OCI-LY7 (cell line): ENCODE results near the gene NACA2. TPM values are rescaled to one million over a fixed set of nuclear protein-coding genes. Genes with fewer than 3 reads are reported as not detected.
"Not testable (repeated sequence)": the region's sequence is repeated elsewhere in the genome, so short reads cannot be mapped to it uniquely, and the experiment has no call there.

Experiments
- BruUV-seq: library from RNA; stranded (reverse); fragments of 400-500 nt; replicated peaks from 2 replicates; lab custom pipeline; 2021; lab: Mats Ljungman, UMichigan
- CTCF ChIA-PET: fragments of 300-600 bp; sonication (Branson Sonifier 250); formaldehyde crosslinking; loops from one replicate; lab custom pipeline; 2022; ENCODE audit warnings: antibody characterized with exemption; ENCODE audit not compliant: unreplicated experiment; lab: Charles Lee
- POLR2A ChIA-PET: fragments of 300-600 bp; sonication (Branson Sonifier 250); formaldehyde crosslinking; loops from one replicate; lab custom pipeline; 2022; ENCODE audit warnings: antibody characterized with exemption; lab: Charles Lee
- DNase-seq: peaks from one replicate; pipeline ENCODE4 v3.0.0-alpha.2; 2015; ENCODE audit warnings: low spot score
- H2AFZ ChIP-seq: fragments of 200-600 bp; sonication (generic), shearing (Covaris generic); 2 replicates; pipeline ENCODE4 v1.6.1; 2014; ENCODE audit warnings: mild to moderate bottlenecking, antibody characterized with exemption, low read length, moderate library complexity
- H3K27ac ChIP-seq: fragments of 200-600 bp; sonication (generic); 2 replicates; pipeline ENCODE4 v1.5.1; 2014; ENCODE audit warnings: mixed run types, low read depth, mild to moderate bottlenecking, moderate library complexity, low read length, inconsistent platforms; ENCODE audit not compliant: poor library complexity, severe bottlenecking
- H3K36me3 ChIP-seq: fragments of 200-600 bp; sonication (generic); 2 replicates; pipeline ENCODE4 v1.6.1; 2014; ENCODE audit warnings: mild to moderate bottlenecking, antibody characterized with exemption, low read length, moderate library complexity, mixed read lengths; ENCODE audit not compliant: insufficient read depth
- H3K4me1 ChIP-seq: fragments of 200-600 bp; sonication (generic); 2 replicates; pipeline ENCODE4 v1.5.1; 2014; ENCODE audit warnings: mild to moderate bottlenecking, low read length; ENCODE audit not compliant: insufficient read depth, poor library complexity, severe bottlenecking
- H3K4me2 ChIP-seq: fragments of 200-600 bp; sonication (generic); 2 replicates; pipeline ENCODE4 v1.6.1; 2014; ENCODE audit warnings: mild to moderate bottlenecking, low read length
- H3K4me3 ChIP-seq: fragments of 200-600 bp; sonication (generic); 2 replicates; pipeline ENCODE4 v1.5.1; 2014; ENCODE audit warnings: mild to moderate bottlenecking, low read depth, low read length; ENCODE audit not compliant: poor library complexity, severe bottlenecking
- H3K79me2 ChIP-seq: fragments of 200-600 bp; sonication (generic); 2 replicates; pipeline ENCODE4 v1.6.1; 2016; ENCODE audit warnings: low read depth, mild to moderate bottlenecking, low read length, moderate library complexity, mixed read lengths; ENCODE audit not compliant: insufficient read depth
- H3K9me2 ChIP-seq: fragments of 200-600 bp; sonication (generic); 2 replicates; pipeline ENCODE4 v1.6.1; 2016; ENCODE audit warnings: mild to moderate bottlenecking, low read length, mixed read lengths; ENCODE audit not compliant: insufficient read depth
- H3K9me3 ChIP-seq: fragments of 200-600 bp; sonication (generic); 2 replicates; pipeline ENCODE4 v1.6.1; 2014; ENCODE audit warnings: mild to moderate bottlenecking, mixed run types, low read length, mixed read lengths
- H4K20me1 ChIP-seq: fragments of 200-600 bp; sonication (generic); 2 replicates; pipeline ENCODE4 v1.6.1; 2014; ENCODE audit warnings: mild to moderate bottlenecking, antibody characterized with exemption, low read length, moderate library complexity, mixed read lengths; ENCODE audit not compliant: insufficient read depth
- EZH2phosphoT487 ChIP-seq: fragments of 200-600 bp; sonication (generic); IDR thresholded peaks from 2 replicates; pipeline ENCODE4 v1.6.1; 2018; ENCODE audit warnings: low read depth, borderline replicate concordance, mild to moderate bottlenecking, mixed run types, antibody characterized with exemption, low read length, moderate library complexity, mixed read lengths
- intact Hi-C: fragments of 100-400 bp; cut with micrococcal nuclease; formaldehyde crosslinking; loops from one replicate; pipeline ENCODE4 v1.10.0; 2022; ENCODE audit not compliant: unreplicated experiment
- total RNA-seq, 2 experiments: library from RNA; depleted of rRNA in 1 of 2; stranded (reverse); fragments of >200 nt in 1 of 2; shearing (Covaris generic) in 1 of 2; gene quantifications; 2 replicates each; pipeline ENCODE4 v1.2.3, GENCODE V29; 2014 to 2022
- TF ChIP-seq, protein P1 (sequence below): fragments of 200-600 bp; sonication (generic); conservative IDR thresholded peaks from 2 replicates; pipeline ENCODE4 v1.5.1; 2014; ENCODE audit warnings: mild to moderate bottlenecking, antibody characterized with exemption, low read length, moderate library complexity, mixed read lengths

The NACA2 gene
- total RNA-seq, 2 experiments from 2014 or later: not detected

- no peaks in the 10 kb centered on the region for H4K20me1 ChIP-seq
- peaks cover 11% of the 10 kb centered on the region; the same call in 1 of the 2 replicates for H3K9me3 ChIP-seq
- no peak overlapping the region for H3K4me2 ChIP-seq
- ChIA-PET POLR2A (interaction anchor here (0.5 to 0.6 kb wide), 2 partner anchors 87 to 152 kb away, joined by 3 read pairs; no protein-coding TSS in a partner anchor), CTCF (no interaction called here)
- no peak overlapping the region for H3K27ac ChIP-seq
- no TSS peak for BruUV-seq
- no peak overlapping the region for H2AFZ ChIP-seq
- no peak for DNase-seq
- H3K4me3 ChIP-seq: no peak overlapping the region
- H3K9me2 ChIP-seq: no peaks in the 10 kb centered on the region
- no peaks in the 10 kb centered on the region; the same call in 1 of the 2 replicates for H3K36me3 ChIP-seq
- H3K79me2 ChIP-seq: no peaks in the 10 kb centered on the region
- intact Hi-C loops: no loop called here
- TF ChIP-seq, protein P1, sequence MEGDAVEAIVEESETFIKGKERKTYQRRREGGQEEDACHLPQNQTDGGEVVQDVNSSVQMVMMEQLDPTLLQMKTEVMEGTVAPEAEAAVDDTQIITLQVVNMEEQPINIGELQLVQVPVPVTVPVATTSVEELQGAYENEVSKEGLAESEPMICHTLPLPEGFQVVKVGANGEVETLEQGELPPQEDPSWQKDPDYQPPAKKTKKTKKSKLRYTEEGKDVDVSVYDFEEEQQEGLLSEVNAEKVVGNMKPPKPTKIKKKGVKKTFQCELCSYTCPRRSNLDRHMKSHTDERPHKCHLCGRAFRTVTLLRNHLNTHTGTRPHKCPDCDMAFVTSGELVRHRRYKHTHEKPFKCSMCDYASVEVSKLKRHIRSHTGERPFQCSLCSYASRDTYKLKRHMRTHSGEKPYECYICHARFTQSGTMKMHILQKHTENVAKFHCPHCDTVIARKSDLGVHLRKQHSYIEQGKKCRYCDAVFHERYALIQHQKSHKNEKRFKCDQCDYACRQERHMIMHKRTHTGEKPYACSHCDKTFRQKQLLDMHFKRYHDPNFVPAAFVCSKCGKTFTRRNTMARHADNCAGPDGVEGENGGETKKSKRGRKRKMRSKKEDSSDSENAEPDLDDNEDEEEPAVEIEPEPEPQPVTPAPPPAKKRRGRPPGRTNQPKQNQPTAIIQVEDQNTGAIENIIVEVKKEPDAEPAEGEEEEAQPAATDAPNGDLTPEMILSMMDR: no peak
- no peak for TF ChIP-seq EZH2phosphoT487
- H3K4me1 ChIP-seq: peaks cover 25% of the 10 kb centered on the region
These were observed 19.4 kb downstream of the NACA2 start for GRCh38 chr17:61571624-61572023.

- TF ChIP-seq EZH2phosphoT487: no peak
- TF ChIP-seq, protein P1: no peak
- no peaks in the 10 kb centered on the region for H3K9me2 ChIP-seq
- no peak overlapping the region for H3K4me2 ChIP-seq
- H3K27ac ChIP-seq: no peak overlapping the region
- H3K9me3 ChIP-seq: peaks cover 11% of the 10 kb centered on the region; the same call in 1 of the 2 replicates
- H2AFZ ChIP-seq: no peak overlapping the region
- peaks cover 32% of the 10 kb centered on the region for H3K4me1 ChIP-seq
- no TSS peak for BruUV-seq
- no peaks in the 10 kb centered on the region for H4K20me1 ChIP-seq
- ChIA-PET CTCF (no interaction called here), POLR2A (no interaction called here)
- no peaks in the 10 kb centered on the region; the same call in 1 of the 2 replicates for H3K36me3 ChIP-seq
- intact Hi-C loops: no loop called here
- DNase-seq: peak; percentile 30
- no peaks in the 10 kb centered on the region for H3K79me2 ChIP-seq
- H3K4me3 ChIP-seq: no peak overlapping the region
These were observed 20.9 kb downstream of the NACA2 start for GRCh38 chr17:61570118-61570517.

DNA sequence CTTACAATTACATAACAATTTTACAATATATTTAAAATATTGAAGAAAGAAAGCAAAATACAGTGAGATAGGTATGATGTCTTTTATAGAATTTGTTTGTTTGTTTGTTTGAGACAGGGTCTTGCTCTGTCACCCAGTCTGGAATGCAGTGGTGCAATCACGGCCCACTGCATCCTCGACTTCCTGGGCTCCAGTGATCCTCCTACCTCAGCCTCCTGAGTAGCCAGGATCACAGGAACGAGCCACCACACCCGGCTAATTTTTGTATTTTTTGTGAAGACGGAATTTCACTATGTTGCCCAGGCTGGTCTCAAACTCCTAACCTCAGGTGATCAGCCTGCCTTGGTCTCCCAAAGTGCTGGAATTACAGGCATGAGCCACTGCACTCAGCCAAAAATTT is 21.5 kb downstream of the NACA2 start:
- peaks cover 38% of the 10 kb centered on the region for H3K4me1 ChIP-seq
- H3K4me2 ChIP-seq, H2AFZ ChIP-seq, DNase-seq, H3K27ac ChIP-seq, intact Hi-C loops, BruUV-seq, H3K79me2 ChIP-seq, CTCF ChIA-PET, H3K9me2 ChIP-seq, H3K36me3 ChIP-seq, H4K20me1 ChIP-seq, H3K4me3 ChIP-seq: not testable (repeated sequence)
- H3K9me3 ChIP-seq: peaks cover 11% of the 10 kb centered on the region; the same call in 1 of the 2 replicates
- POLR2A ChIA-PET: interaction anchor here (1.1 kb wide), 1 partner anchor 9 kb away, joined by 6 read pairs; no protein-coding TSS in a partner anchor
